ENCODE results near the gene DDX10.

- no peak for TF ChIP-seq CTCF (IDR thresholded peaks at IDR 0.05; ENCODE audit: control extremely low read depth in 1 of 3, insufficient read depth in 1 of 3, low read depth in 1 of 3, low read length in 3 of 3)
- TF ChIP-seq NANOG (IDR thresholded peaks at IDR 0.05; ENCODE audit: insufficient read depth, low read depth, low read length, poor library complexity, severe bottlenecking): no peak
- TF ChIP-seq MAFK (IDR thresholded peaks at IDR 0.05; ENCODE audit: low read depth, low read length): no peak
- no peak for TF ChIP-seq ATF2 (IDR thresholded peaks at IDR 0.05; ENCODE audit: low read length)
- no peak for TF ChIP-seq KDM1A (IDR thresholded peaks at IDR 0.05; ENCODE audit: borderline replicate concordance, low read length)
- no peak for TF ChIP-seq SIN3A (conservative IDR thresholded peaks at IDR 0.05 in 1 of 2, IDR thresholded peaks at IDR 0.05 in 1 of 2; ENCODE audit: low read depth in 1 of 2, low read length in 2 of 2)
- TF ChIP-seq HDAC2 (IDR thresholded peaks at IDR 0.05; ENCODE audit: borderline replicate concordance in 1 of 2, low read depth in 2 of 2, low read length in 2 of 2): no peak
Measured at GRCh38 chr11:108838792-108839105, 173.9 kb downstream of the DDX10 start.

Data from H1 (cell line).